ENCODE data around the gene PPP2R5C. TPM values are rescaled to one million over a fixed set of nuclear protein-coding genes. Genes with fewer than 3 reads are reported as not detected.
"Not testable (repeated sequence)": the region's sequence is repeated elsewhere in the genome, so short reads cannot be mapped to it uniquely, and the experiment has no call there.

Gene PPP2R5C
- total and polyA plus RNA-seq, 2 donors (not counting 3 experiments of a cell fraction or from before 2014, with no cell fraction given) = 42.6 to 83.6 TPM

GRCh38 chr14:101723061-101723595, 38.4 kb upstream of the PPP2R5C start:
- H3K4me2 ChIP-seq (ENCODE audit: insufficient read depth, low read length) = no peak overlapping the region
- H4K20me1 ChIP-seq (replicated peaks; ENCODE audit: control insufficient read depth, extremely low read depth, insufficient read depth, low read length) = no peaks in the 10 kb centered on the region
- H3K4me3 ChIP-seq (replicated peaks in 1 of 3; ENCODE audit: insufficient read depth in 1 of 3, low read depth in 1 of 3, low read length in 3 of 3) = no peak overlapping the region
- no peak overlapping the region for H3K27ac ChIP-seq (ENCODE audit: insufficient read depth, low read depth, low read length)
- intact Hi-C loops (cut with micrococcal nuclease) (loop anchor here (2.0 to 5.0 kb wide), 3 partner anchors 16 to 224 kb away; partner anchors contain the start of gene PPP2R5C), dilution Hi-C loops (cut with MboI; ENCODE audit: extremely low pct_ligation_motif_present, low sequenced_read_pairs) (no loop called here)
- FAIRE-seq (no peak), DNase-seq (ENCODE audit: low read depth, low spot score) (no peak)
- BruUV-seq (replicated peaks) = no TSS peak
- no peaks in the 10 kb centered on the region for H3K9me1 ChIP-seq (replicated peaks; ENCODE audit: control insufficient read depth, extremely low read depth, insufficient read depth, low read length)
- no peak overlapping the region for H3K9ac ChIP-seq (replicated peaks; ENCODE audit: extremely low read depth, insufficient read depth, low read length)
- TF ChIP-seq EZH2 (IDR thresholded peaks at IDR 0.05; ENCODE audit: borderline replicate concordance, low read depth, low read length, severe bottlenecking) (no peak), MAX (IDR thresholded peaks at IDR 0.05; ENCODE audit: insufficient read depth, insufficient read length) (no peak), CTCF (IDR thresholded peaks at IDR 0.05; ENCODE audit: extremely low read depth in 1 of 2, insufficient read depth in 1 of 2, low read depth in 1 of 2, low read length in 2 of 2) (no peak), POLR2AphosphoS5 (IDR thresholded peaks at IDR 0.05; ENCODE audit: insufficient read depth, low read depth, low read length) (no peak), GATA2 (IDR thresholded peaks at IDR 0.05; ENCODE audit: insufficient read depth, insufficient read length, low read depth, low read length) (no peak), JUN (IDR thresholded peaks at IDR 0.05; ENCODE audit: borderline replicate concordance, insufficient read depth, insufficient read length, low read depth) (no peak), MYC (IDR thresholded peaks at IDR 0.05; ENCODE audit: low read depth, low read length) (no peak), FOS (IDR thresholded peaks at IDR 0.05; ENCODE audit: borderline replicate concordance, insufficient read depth, low read length) (no peak), POLR2A (IDR thresholded peaks at IDR 0.05; ENCODE audit: low read depth, low read length) (no peak)
- H3K79me2 ChIP-seq (ENCODE audit: control insufficient read depth, insufficient read depth, low read length) = no peaks in the 10 kb centered on the region
- peaks cover 24 to 25% of the 10 kb centered on the region in 2 experiments for H3K27me3 ChIP-seq (ENCODE audit: control insufficient read depth in 2 of 2, insufficient read depth in 2 of 2, low read length in 2 of 2)
- ChIA-PET CTCF (no interaction called here), POLR2A (no interaction called here)
- H3K36me3 ChIP-seq (ENCODE audit: control insufficient read depth in 2 of 2, extremely low read depth in 1 of 2, insufficient read depth in 2 of 2, low read length in 2 of 2) = no peaks in the 10 kb centered on the region
- H3K9me3 ChIP-seq (replicated peaks; ENCODE audit: control insufficient read depth, insufficient read depth, low read length) = no peaks in the 10 kb centered on the region
- H3K4me1 ChIP-seq (ENCODE audit: control insufficient read depth, extremely low read depth, insufficient read depth, low read length) = peaks cover 12% of the 10 kb centered on the region
- H2AFZ ChIP-seq (ENCODE audit: low read depth, low read length) = no peak overlapping the region

GRCh38 chr14:101725652-101726051, 35.9 kb upstream of the PPP2R5C start:
- Histone ChIP-seq H3K4me1 (ENCODE audit: control insufficient read depth, extremely low read depth, insufficient read depth, low read length) (peaks cover 12% of the 10 kb centered on the region), H3K27me3 (ENCODE audit: control insufficient read depth in 2 of 2, insufficient read depth in 2 of 2, low read length in 2 of 2) (peaks cover 10 to 12% of the 10 kb centered on the region in 2 experiments)
- H3K4me3 ChIP-seq (replicated peaks in 1 of 3; ENCODE audit: insufficient read depth in 1 of 3, low read depth in 1 of 3, low read length in 3 of 3); intact Hi-C loops (cut with micrococcal nuclease); H2AFZ ChIP-seq (ENCODE audit: low read depth, low read length); FAIRE-seq; H3K27ac ChIP-seq (ENCODE audit: insufficient read depth, low read depth, low read length); H3K9ac ChIP-seq (replicated peaks; ENCODE audit: extremely low read depth, insufficient read depth, low read length); H4K20me1 ChIP-seq (replicated peaks; ENCODE audit: control insufficient read depth, extremely low read depth, insufficient read depth, low read length); BruUV-seq (replicated peaks); H3K79me2 ChIP-seq (ENCODE audit: control insufficient read depth, insufficient read depth, low read length); H3K9me3 ChIP-seq (replicated peaks; ENCODE audit: control insufficient read depth, insufficient read depth, low read length); DNase-seq (ENCODE audit: low read depth, low spot score); H3K36me3 ChIP-seq (ENCODE audit: control insufficient read depth in 2 of 2, extremely low read depth in 1 of 2, insufficient read depth in 2 of 2, low read length in 2 of 2); dilution Hi-C loops (cut with MboI; ENCODE audit: extremely low pct_ligation_motif_present, low sequenced_read_pairs); H3K9me1 ChIP-seq (replicated peaks; ENCODE audit: control insufficient read depth, extremely low read depth, insufficient read depth, low read length); H3K4me2 ChIP-seq (ENCODE audit: insufficient read depth, low read length): not testable (repeated sequence)
- CTCF ChIA-PET = interaction anchor here (1.6 to 1.7 kb wide), 2 partner anchors 19 to 45 kb away, joined by 4 to 5 read pairs; no protein-coding TSS in a partner anchor
- POLR2A ChIA-PET = interaction anchor here (0.9 kb wide), 1 partner anchor 15 kb away, joined by 4 read pairs; no protein-coding TSS in a partner anchor
